ENCODE results near the gene PLAAT3.

DNA sequence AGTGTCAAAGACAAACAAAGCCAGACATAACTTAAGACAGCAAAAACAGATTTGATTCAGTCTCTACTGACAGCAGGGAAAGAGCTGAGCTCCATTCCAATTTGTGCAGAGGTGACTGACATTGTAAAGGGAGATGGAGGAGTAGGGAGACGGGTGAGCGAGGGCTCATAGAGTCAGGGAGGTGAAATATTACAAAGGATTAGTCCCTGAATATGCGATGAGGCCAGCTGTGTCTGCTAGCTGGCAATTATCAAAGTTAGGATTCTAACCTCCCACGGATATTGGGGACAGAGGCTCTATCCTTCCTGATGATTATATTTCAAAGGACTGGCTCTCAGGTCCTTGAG, 59.4 kb downstream of the PLAAT3 start:
- TF ChIP-seq CTCF (IDR thresholded peaks at IDR 0.05; ENCODE audit: low read depth, low read length): no peak
- TF ChIP-seq POLR2A (IDR thresholded peaks at IDR 0.05; ENCODE audit: extremely low read depth, insufficient read length): no peak
- TF ChIP-seq, protein P1, sequence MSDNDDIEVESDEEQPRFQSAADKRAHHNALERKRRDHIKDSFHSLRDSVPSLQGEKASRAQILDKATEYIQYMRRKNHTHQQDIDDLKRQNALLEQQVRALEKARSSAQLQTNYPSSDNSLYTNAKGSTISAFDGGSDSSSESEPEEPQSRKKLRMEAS (IDR thresholded peaks at IDR 0.05; ENCODE audit: low read depth, low read length): no peak
- TF ChIP-seq MYC (IDR thresholded peaks at IDR 0.05; ENCODE audit: low read depth, low read length): no peak
